HL-60 (cell line): Measurements from ENCODE around the gene SHC1.

Experiments used
- DNase-seq, 2 experiments: peaks; one replicate each; pipeline ENCODE4 v3.0.0-alpha.2; 2010 to 2020; ENCODE audit warnings: low read depth in 1 of 2, low spot score in 1 of 2
- H3K27ac ChIP-seq: fragments of 250-450 bp; sonication (Bioruptor Pico); replicated peaks from 2 replicates; pipeline ENCODE4 v1.5.1; 2020; ENCODE audit warnings: mild to moderate bottlenecking, moderate library complexity
- H3K27me3 ChIP-seq: fragments of 250-450 bp; sonication (Bioruptor Pico); 2 replicates; pipeline ENCODE4 v1.5.1; 2021; ENCODE audit warnings: mild to moderate bottlenecking, moderate library complexity; ENCODE audit not compliant: insufficient read depth, poor library complexity, severe bottlenecking
- H3K4me3 ChIP-seq: replicated peaks from 2 replicates; pipeline ENCODE4 v1.5.1; 2011; ENCODE audit warnings: mild to moderate bottlenecking, control low read depth, low read length; ENCODE audit not compliant: insufficient read depth
- GABPA ChIP-seq: IDR thresholded peaks from 2 replicates; pipeline ENCODE4 v1.6.1; 2012; ENCODE audit warnings: low read depth
- POLR2AphosphoS5 ChIP-seq: IDR thresholded peaks from 2 replicates; pipeline ENCODE4 v1.6.1; 2012; ENCODE audit warnings: low read depth
- SPI1 ChIP-seq: IDR thresholded peaks from 2 replicates; pipeline ENCODE4 v1.6.1; 2012; ENCODE audit warnings: low read depth, mild to moderate bottlenecking, borderline replicate concordance
- TF ChIP-seq, protein P1 (sequence below): IDR thresholded peaks from 2 replicates; pipeline ENCODE4 v1.6.1; 2012; ENCODE audit warnings: low read depth; ENCODE audit not compliant: insufficient replicate concordance
- TF ChIP-seq, protein P2 (sequence below): IDR thresholded peaks from one replicate; pipeline ENCODE4 v1.5.1; 2011; ENCODE audit warnings: low read length, control low read depth, inconsistent platforms; ENCODE audit not compliant: insufficient read depth

The SHC1 gene

DNA sequence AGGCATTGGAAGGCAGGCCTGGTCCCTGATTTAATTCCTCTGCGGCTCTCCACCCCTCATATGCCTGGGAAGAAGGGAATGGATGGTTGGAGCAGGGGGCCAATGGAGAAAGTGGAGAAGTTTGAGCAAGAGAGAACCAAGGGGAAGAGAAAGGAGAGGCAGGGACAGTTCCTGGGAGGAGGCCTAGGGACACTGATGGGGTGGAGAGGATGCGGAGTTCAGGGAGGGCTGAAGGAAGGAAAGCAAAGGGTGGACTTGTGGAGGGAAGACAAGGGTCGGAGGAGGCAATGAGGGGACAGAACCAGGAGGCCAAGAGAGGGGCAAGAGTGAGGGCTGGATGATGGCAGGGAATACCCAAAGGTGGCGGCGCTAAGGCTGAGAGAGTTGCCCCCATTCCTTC, 39.2 kb upstream of the SHC1 start:
- peak in 1 of 2 experiments; percentile 32 for DNase-seq
- no peak for TF ChIP-seq GABPA
- TF ChIP-seq SPI1: no peak
- TF ChIP-seq, protein P1, sequence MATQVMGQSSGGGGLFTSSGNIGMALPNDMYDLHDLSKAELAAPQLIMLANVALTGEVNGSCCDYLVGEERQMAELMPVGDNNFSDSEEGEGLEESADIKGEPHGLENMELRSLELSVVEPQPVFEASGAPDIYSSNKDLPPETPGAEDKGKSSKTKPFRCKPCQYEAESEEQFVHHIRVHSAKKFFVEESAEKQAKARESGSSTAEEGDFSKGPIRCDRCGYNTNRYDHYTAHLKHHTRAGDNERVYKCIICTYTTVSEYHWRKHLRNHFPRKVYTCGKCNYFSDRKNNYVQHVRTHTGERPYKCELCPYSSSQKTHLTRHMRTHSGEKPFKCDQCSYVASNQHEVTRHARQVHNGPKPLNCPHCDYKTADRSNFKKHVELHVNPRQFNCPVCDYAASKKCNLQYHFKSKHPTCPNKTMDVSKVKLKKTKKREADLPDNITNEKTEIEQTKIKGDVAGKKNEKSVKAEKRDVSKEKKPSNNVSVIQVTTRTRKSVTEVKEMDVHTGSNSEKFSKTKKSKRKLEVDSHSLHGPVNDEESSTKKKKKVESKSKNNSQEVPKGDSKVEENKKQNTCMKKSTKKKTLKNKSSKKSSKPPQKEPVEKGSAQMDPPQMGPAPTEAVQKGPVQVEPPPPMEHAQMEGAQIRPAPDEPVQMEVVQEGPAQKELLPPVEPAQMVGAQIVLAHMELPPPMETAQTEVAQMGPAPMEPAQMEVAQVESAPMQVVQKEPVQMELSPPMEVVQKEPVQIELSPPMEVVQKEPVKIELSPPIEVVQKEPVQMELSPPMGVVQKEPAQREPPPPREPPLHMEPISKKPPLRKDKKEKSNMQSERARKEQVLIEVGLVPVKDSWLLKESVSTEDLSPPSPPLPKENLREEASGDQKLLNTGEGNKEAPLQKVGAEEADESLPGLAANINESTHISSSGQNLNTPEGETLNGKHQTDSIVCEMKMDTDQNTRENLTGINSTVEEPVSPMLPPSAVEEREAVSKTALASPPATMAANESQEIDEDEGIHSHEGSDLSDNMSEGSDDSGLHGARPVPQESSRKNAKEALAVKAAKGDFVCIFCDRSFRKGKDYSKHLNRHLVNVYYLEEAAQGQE: no peak
- TF ChIP-seq POLR2AphosphoS5: no peak; the same call in 1 of the 2 replicates
- H3K27ac ChIP-seq: peak overlapping the region; percentile 94
- H3K27me3 ChIP-seq: no peaks in the 10 kb centered on the region
- peak overlapping the region; percentile 76 for H3K4me3 ChIP-seq

DNA sequence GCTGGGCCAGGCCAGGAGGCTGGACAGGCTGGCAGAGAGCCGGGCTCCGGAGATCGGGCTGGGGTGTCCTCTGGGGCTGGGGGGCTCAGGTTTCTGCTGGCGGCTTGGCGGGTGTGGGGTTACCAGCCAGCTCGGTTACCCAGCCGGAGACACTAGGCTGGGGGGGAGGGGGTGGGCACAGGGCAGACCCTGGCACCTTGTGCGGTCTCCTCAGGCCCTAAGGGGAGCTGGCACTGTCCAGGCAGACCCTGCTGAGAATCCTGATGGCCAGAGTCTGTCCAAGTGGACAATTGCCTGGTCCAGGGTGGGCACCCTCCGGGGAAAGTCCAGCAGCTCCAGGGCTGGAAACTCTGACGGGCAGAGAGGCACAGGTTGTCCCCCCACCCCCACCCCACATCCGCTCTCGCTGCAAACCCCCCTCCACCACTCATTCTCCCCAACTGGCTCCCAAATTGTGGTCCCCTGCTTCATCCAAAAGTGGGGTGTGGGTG, 38.7 kb upstream of the SHC1 start:
- no peaks in the 10 kb centered on the region for H3K27me3 ChIP-seq
- peak overlapping the region; percentile 76 for H3K4me3 ChIP-seq
- no peak for DNase-seq
- no peak for TF ChIP-seq GABPA
- TF ChIP-seq POLR2AphosphoS5: 0 out of 2 replicates have a peak, but pooled peaks have one; percentile 2
- H3K27ac ChIP-seq: peak overlapping the region; percentile 94

DNA sequence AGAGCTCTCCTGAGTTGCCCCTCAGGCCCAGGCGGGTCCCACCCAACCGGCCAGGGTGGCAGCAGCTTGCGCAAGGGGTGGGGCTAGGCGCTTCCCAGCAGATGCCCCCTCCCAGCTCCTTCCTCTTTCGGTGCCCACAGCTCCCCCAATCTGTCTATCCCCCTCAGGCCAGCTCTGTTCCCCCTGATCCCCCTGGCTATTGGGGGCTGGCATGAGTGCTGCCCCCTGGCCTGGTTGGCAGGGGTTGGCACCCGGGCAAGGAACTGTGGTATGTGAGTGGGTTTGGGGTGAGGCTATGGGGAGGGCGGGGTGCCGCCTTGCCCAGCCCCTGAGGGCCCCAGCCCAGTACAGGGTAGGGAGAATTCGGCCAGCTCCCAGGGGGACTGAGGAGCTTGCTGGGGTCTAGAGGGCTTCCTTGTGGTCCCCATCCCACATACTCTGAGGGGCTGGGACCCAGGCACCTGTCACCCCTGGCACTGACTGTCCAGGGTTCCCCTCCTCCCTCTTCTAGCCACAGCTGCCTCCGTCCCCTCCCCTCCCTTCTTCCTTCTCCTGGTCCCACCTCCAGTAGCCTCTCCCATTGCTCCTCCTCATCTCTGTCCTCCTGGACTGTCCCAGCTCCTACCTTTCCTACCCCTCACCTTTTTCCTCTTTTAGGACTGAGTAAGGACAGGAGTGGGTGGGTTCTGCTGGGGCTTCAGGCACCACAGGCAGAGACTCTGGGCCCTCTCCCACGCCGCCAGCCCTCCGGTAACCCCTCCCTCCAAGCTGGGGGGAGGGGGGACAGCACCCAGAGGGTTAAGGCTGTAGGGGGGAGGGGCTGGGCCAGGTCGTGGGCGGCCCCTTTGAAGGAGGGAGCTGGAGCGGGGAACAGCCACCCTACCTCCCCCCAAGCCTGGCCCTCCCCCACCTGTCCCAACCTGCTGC, 37.7 kb upstream of the SHC1 start:
- DNase-seq: peak; percentile 90 to 92
- H3K27ac ChIP-seq: peak overlapping the region; percentile 94
- no peaks in the 10 kb centered on the region for H3K27me3 ChIP-seq
- TF ChIP-seq, protein P2, sequence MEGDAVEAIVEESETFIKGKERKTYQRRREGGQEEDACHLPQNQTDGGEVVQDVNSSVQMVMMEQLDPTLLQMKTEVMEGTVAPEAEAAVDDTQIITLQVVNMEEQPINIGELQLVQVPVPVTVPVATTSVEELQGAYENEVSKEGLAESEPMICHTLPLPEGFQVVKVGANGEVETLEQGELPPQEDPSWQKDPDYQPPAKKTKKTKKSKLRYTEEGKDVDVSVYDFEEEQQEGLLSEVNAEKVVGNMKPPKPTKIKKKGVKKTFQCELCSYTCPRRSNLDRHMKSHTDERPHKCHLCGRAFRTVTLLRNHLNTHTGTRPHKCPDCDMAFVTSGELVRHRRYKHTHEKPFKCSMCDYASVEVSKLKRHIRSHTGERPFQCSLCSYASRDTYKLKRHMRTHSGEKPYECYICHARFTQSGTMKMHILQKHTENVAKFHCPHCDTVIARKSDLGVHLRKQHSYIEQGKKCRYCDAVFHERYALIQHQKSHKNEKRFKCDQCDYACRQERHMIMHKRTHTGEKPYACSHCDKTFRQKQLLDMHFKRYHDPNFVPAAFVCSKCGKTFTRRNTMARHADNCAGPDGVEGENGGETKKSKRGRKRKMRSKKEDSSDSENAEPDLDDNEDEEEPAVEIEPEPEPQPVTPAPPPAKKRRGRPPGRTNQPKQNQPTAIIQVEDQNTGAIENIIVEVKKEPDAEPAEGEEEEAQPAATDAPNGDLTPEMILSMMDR: no peak
- TF ChIP-seq SPI1: peak; percentile 13; the same call in 1 of the 2 replicates
- TF ChIP-seq, protein P1: no peak
- peak; percentile 48; the same call in 1 of the 2 replicates for TF ChIP-seq POLR2AphosphoS5
- TF ChIP-seq GABPA: no peak
- H3K4me3 ChIP-seq: peak overlapping the region; percentile 76

GRCh38 chr1:155007251-155007828, 36.8 kb upstream of the SHC1 start:
- TF ChIP-seq, protein P2: no peak
- TF ChIP-seq GABPA (no peak), POLR2AphosphoS5 (no peak), SPI1 (no peak)
- TF ChIP-seq, protein P1: no peak
- H3K4me3 ChIP-seq: peak overlapping the region; percentile 76
- H3K27me3 ChIP-seq: no peaks in the 10 kb centered on the region
- H3K27ac ChIP-seq: peak overlapping the region; percentile 94
- DNase-seq: no peak
